HG03139 (cell line): ENCODE data around the gene PARD3B.

ENCODE experiments used
- ATAC-seq: cut with Tn5 transposase; IDR thresholded peaks from one replicate; pipeline ENCODE4 v1.9.1; 2021; ENCODE audit not compliant: unreplicated experiment

PARD3B gene

DNA sequence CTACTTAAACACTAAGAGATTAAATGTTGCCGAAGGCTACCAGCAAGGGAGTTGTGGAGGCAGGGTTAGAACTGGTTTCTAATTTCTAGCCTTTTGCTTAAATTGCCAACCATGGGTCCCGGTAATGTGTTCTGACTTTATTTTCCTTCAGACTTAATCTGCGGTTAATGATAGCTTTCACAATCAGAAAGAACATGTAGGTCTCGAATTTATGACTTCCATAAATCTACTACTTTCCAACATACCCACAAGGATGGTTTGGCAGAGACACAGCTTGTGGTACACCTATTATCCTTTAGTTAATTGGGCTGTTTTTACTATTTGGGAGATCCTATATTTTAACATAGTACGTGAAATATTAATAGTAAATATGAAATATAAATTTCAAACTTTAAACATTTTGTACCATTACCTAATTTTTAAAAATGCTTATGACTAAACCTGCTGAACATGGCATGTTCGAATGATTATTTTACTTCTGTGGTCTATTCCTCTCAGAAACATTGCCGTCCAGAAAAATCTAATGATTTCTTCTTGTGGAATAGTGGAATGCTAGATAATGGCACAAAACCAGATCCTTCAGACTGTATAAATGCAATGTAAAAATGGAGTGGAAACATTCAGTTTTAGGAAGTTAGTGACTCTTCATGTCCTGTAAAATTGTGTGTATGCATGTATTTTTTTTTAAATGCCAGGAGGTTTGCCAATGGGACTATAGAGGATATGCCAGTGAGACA, 41.3 kb downstream of the PARD3B start:
- ATAC-seq: no peak

DNA sequence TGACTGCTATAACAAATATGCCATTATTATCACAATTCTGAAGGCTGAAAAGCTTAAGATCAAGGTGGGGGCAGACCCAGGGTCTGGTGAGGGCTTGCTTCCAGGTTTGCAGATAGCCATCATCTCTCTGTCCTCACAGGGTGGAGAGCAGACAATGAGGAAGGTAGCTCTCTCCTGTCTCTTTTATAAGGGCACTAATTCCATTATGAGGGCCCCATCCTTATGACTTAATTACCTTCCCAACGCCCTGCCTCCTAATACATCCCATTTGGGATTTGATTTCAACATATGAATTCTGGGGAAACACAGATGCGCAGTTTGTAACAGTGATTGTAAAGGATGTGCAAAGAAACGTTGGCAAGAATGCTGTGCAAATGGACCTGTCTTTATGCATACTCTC, 44.8 kb downstream of the PARD3B start:
- no peak for ATAC-seq

DNA sequence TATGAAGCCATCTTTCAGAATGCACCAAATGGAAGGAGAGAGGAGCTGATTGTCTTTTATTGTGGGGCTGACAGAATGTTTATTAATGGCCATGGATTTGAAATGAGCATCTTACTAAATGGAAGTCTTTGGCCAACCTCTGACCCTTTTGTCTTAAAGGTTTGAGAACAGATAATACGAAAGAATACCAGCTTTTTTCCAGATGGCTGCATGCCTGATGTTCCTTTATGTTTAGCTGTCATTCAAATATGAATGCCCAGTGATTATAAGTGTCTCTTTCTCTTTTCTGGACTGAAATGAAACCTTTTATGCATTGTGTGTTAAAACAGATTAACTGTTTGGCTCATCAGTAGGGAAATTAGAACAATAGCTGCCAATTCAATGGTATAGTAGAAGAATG, 46.0 kb downstream of the PARD3B start:
- ATAC-seq: no peak

DNA sequence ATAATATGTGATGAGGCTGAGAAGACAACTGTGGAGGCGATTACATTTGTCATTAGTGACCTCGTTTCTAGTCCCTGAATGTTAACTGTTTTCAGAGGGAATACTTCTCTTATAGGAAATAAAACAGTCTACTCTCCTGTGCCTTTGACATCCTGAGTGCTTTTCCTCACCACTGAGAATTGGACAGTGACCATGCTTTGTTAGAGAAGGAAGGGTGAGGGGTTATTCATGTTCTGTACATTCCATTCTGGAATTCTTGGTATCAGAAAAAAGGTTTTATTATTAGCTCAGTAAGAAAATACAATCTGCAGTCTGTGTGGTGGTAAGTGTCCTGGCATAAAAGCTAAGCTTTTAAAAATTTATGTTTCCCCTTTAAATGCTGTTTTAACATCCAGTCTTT, 58.8 kb downstream of the PARD3B start:
- ATAC-seq: no peak

DNA sequence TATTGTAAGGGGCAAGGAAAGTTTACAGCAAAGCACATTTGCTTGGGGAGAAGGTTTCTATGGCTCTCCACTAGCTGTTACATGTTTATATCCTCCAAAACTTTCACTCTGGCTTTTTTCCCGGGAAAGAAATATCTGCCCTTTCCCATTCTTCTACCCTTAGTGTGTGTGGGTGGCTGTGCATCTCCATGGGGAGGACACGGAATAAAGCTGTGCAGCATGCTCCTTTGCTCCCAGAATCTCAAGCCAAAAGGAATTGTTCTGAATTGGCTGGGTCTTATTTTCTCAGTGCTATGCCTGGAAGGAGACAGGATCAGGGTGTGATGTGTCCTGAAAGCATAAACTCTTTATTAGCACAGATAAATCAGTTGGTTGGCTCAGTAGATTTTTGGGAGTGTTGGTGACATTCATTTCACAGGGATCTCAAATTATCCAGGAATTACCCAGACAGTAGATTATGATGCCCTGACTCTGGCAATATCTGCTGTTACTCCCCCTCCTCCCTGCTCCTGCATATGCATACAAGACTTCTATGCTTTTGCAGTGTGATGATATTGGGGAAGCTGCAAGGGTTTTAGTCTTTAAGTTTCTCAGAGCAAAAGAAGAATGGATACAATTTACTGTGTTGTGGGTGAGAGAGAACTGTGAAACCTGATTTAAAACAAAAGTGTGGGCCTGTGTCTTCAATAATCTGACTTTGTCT, 63.1 kb downstream of the PARD3B start:
- no peak for ATAC-seq

DNA sequence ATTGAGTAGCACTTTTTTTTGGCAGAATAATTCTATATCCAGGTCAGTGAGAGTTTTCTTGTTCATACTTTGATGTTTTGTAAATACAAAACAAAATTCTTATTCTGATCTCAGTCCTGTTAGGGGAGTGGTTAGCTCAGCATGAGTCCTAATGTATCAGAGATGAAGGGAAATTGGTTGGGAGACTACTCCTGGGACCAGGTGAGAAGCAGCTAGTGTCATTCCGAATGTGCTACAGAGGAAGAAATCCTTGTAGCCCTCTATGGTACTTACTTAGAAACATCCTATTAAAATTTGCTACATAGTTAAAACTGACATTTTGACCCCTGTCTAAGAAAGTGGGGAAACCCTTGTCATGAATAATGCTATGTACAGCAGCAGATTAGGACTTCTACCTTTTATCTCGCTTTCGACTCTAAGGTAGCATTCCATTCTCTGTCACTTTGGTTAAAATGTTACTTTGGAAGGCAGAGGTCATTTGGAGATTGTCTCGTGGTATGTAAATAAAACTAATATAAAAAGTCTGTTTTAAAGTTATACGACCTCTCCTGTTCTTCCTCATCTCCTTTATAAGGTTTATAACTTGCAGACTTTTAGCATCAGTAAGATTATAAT, 65.8 kb downstream of the PARD3B start:
- no peak for ATAC-seq

DNA sequence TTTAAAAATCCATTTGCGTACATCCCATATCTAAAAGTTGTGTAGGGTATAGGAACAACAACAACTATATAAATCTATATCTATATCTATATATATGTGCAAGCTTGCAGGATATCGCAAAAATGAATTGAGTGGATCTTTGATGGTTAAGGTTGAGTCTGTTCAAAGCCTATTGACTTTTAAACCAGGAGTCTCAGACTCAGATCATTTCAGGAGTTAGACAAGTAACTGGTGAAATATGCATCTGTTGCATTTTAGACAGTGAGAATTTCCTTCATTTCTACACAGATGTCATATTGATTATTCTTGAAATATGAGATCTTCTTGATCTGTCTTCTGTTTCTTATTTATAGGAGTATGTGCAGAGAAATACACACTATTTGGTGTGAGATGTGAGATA, 66.5 kb downstream of the PARD3B start:
- no peak for ATAC-seq

DNA sequence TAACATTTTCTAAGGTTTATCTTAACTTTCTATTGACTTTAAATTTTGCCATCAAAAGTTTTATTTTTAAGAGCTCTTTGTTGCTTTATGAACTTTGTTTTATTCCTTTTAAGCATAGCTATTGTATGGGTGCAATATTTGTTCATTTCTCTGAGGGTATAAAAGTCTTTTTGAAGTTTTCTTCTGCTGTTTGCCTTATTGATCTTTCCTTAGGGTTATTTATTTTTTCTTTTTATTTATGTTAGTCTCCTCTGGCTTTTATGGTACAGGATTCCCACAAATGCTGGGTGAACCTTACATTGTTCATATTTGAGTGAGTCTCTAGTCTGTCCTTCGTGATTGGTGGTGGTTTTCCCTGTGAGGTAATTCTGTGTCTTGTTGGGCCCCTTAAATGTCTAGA, 68.4 kb downstream of the PARD3B start:
- ATAC-seq: no peak

DNA sequence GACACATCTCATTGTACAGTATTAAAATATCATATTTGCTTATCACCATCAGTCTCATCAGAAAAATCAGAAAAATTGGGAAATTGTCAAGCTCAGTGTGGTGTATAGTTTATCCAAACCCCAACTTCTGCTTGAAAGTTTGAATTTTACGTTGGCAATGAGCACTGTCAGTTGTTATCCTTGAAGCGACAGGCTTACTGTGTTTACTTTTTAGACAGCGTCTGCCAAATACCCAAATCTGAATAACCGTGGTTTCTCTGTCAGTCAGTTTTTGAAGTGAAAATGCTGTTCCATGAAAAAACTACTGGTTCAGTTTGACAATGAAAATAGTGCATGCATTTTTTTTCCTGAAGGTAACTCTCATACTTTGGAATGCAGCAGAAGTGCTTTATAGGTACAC, 70.2 kb downstream of the PARD3B start:
- no peak for ATAC-seq

DNA sequence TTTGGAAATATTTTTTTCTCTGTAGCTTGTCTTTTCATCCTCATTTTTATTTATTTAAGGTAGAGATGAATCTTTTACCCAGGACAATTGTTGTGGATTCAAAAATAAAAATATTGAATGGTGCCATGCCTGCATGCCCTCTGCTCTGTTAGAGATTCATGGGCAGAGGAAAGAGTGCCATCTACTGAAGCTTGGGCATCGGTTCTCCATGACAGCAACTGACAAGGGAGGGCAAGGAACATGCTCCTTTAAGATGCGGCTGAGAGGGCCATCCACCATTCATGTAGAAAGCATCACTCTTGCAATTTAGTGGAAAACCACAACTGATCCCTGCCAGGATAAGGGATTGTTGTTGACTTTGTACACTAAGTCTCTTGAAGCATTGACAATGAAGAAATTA, 79.9 kb downstream of the PARD3B start:
- no peak for ATAC-seq

DNA sequence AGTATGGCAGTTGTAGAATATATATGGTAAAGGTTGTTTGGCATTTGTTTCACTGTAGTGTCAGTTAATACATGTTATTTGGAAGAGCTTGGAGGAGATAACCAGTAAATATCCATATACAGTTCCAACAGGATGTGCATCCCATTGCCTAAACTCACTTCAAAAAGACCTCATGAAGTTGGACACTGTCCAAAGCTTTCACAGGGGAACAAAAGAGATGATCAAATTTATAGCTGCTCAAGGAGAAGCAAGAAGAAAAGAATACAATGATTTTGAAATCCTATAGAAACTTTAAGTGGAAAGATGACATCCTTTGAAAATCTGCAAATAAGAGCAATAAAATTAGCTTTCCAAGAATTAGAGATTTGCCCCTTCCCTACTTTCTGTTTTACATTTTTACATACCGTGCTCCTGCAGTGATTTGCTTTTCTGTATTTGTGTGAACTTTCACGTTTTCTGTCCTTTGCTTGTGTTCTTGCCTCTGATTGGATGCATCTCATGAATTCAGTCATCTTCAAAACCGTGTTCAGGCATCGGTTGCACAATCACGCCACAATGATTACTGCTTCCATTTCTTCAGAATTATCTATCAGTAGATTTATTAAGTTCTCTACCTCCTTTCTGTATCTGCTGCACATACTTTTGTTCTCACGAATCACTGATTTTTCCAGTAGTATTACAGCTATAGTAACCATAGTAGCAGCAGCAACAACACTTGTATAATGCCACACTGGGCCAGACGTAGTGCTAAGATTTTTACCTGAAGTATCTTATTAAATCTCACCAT, 83.8 kb downstream of the PARD3B start:
- no peak for ATAC-seq

DNA sequence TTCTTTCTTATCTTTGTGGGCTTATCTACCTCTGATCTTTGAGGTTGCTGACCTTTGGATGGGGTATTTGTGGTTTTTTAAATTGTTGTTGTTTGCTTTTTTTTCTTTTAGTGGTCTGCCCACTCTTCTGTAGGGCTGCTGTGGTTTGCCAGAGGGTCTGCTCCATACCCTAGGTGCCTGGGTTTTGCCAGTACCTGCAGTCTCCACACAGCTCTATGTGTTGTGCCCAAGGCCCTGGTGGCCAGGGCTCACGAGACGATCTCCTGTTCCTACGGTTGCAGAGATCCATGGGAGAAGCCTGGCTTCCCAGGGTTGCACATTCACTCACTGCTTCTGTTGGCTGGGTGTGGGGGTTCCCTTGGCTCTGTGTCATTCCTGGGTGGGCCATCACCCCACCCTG, 87.1 kb downstream of the PARD3B start:
- ATAC-seq: no peak

DNA sequence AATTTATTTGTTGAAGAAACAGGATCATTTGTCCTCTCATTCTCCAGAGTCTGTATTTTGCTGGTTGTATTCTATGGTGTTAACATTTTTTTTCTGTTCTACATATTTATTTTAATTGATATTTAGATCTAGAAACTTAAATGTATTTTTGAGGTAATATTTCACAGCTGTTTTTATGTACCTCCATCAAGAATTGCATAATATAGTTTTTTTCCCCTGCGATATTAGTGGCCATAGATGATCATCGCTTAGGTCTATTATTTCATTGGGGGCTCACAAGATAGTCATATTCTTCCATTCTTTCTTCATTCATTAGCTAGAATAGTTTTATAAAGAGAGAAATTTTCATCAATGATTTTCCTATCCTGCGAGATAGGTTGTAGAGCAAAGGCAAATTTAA, 89.3 kb downstream of the PARD3B start:
- no peak for ATAC-seq

DNA sequence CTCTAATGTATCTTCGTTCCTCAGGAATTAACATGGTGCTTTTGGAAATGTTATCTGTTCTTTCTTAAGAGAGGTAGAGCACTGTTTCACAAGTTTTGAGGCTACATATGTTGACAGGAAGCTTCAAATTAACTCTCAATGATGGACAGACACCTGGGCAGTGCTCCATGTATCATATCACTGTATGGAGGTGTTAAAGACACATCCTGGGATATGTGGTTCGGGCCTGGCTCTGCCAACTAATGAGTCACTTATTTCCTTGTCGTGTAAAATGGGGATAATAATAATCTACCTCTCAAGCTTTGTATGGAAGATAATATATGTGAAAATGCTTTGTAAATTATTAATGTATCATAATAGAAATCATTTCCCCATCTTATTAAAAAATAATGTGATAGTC, 90.2 kb downstream of the PARD3B start:
- no peak for ATAC-seq

DNA sequence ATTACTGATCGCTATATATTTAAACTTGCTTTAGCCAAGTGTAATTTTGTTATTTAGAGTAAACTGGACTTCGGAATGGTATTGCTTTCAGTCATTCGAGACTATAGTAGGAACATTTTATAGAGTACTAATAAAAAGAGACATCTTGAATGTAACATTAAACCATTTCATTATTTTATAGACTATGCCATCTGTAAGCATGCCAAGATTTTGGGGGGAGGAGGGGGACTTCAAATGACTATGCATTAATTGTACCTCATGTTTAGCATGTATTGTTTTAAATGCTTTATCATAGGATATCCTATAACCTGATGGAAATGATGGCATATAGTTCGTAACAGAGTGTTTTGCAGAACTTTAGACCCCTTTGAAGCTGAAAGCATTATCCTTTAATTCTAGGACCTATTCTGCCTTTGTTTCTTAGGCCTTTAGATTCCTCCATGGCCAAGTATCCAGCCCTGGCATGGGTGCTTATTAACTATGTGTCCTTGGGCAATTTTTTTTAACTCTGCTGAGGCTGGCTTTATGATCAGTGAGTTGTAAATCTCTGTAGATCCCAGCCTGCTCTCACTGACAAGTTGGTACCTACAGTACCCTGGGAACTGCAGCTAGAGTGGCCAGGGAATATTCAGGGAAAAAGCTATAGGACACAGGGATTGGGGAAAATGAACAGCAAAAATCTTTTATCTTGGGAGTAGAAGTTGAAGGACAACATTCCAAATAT, 93.4 kb downstream of the PARD3B start:
- no peak for ATAC-seq

DNA sequence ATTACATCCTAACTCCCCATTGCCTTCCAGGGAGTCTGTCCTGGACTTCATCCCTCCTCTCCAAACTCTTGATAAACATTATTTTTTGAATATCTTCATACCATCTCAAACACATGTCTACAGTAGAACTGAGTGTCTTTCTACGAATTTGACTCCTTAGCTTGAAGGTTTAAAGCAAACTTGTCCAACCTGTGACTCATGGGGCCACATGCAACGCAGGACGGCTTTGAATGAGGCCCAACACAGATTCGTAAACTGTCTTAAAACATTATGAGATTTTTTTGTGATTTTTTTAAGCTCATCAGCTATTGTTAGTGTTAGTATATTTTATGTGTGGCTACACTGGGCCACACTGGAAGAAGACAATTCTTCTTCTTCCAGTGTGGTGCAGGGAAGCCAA, 98.1 kb downstream of the PARD3B start:
- no peak for ATAC-seq

DNA sequence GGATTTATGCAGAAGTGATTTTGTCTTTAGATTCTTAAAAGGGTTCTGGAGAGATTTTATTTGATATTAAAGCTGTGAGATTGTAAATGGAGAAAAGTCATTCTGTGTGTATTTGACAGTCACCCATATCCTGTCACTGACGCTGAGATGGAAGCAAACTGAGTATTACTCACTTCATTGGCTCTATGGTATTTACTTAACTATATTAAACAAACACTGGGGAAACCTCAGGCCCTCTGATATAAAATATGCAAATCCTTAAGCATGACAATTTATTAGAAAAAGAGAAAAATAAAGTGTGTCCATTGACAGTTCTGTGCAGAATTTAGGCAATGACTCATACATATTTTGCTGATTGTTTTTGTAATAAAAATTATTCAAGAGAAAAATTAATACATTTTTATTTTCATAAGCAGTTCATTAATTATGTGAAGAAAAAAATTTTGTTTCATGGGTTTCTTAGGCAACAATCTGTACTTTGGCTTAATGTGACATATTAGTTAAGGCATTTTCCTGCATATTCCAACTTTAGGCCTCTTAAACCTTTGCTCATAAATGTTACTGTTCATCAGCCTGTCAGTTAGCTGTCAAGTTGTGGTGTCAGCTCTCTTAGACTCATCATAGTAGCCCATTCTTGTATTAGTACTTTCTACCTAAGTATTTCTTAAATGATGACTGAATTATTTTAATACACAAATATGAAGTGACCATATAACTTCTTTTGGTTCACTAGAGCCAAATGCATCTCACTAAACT, 99.9 kb downstream of the PARD3B start:
- no peak for ATAC-seq

DNA sequence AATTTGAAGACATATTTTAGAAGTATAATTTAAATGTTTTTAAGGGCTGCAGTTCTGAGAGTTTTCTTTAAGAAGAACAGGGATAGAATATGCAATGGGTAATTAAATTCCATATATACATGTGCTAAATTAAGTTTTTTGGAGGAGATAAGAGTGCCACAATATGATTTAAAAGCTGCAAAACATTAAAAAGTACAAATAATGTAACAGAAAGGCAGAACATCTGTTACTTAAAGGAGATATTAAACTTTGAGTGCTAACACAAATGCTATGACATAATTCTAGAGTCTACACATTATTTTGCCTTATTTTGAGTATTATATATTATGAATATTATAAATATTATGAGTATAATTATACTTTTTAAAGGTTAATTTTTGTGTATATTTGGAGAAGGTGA, 102.4 kb downstream of the PARD3B start:
- ATAC-seq: no peak

DNA sequence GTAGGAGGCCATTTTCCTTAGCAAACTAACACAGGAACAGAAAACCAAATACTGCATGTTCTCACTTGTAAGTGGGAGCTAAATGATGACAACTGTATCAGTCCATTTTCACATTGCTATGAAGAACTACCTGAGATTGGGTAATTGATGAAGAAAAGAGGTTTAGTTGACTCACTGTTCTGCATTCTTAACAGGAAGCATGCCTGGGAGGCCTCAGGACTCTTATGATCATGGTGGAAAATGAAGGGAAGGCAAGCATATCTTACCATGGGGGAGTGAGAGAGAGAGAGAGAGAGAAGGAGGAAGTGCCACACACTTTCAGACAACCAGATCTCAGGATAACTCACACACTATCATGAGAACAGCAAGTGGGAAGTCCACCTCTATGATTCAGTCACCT, 105.3 kb downstream of the PARD3B start:
- no peak for ATAC-seq

DNA sequence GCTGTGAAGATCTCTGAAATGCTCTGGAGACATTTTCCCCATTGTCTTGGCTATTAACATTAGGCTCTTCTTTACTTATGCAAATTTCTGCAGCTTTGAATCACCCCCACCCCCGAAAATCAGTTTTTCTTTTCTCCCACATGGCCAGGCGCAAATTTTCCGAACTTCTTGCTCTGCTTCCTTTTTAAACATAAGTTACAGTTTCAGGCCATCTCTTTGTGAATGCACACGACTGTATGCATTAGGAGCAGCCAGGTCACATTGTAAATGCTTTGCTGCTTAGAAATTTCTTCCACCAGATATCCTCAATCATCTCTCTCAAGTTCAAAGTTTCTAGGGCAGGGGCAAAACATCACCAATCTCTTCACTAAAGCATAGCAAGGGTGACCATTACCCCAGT, 106.8 kb downstream of the PARD3B start:
- ATAC-seq: no peak
